Endometrium (tissue), 2 donors: ENCODE results near the gene EFCAB8.

Experiments
- FAIRE-seq: peaks from 2 replicates; lab custom pipeline; 2012; peaks lifted over from hg19 to GRCh38; lab: Jason Lieb, UNC
- donor health status: control.
- donor health status: control.

Gene EFCAB8

GRCh38 chr20:32858701-32859372 is at the start of gene EFCAB8:
TSS of gene EFCAB8 (plus strand) at chr20:32858923. CDS start at chr20:32863793, 4,870 bp downstream.
- no peak for FAIRE-seq

- FAIRE-seq, result no peak
These were observed 48.8 kb upstream of the EFCAB8 start for GRCh38 chr20:32809907-32810306.

- FAIRE-seq, result no peak
These were observed 47.8 kb upstream of the EFCAB8 start for GRCh38 chr20:32810941-32811340.

GRCh38 chr20:32811886-32812285 is 46.8 kb upstream of the EFCAB8 start:
- FAIRE-seq, result no peak

GRCh38 chr20:32819992-32820697 is 38.6 kb upstream of the EFCAB8 start:
- no peak for FAIRE-seq

GRCh38 chr20:32820698-32821377 is 37.9 kb upstream of the EFCAB8 start:
- FAIRE-seq, result no peak

GRCh38 chr20:32822225-32822624 is 36.5 kb upstream of the EFCAB8 start:
- no peak for FAIRE-seq

GRCh38 chr20:32823078-32823477 is 35.6 kb upstream of the EFCAB8 start:
- FAIRE-seq, result no peak

GRCh38 chr20:32823737-32824588 is 34.8 kb upstream of the EFCAB8 start:
- no peak for FAIRE-seq

GRCh38 chr20:32828029-32828680 is 30.6 kb upstream of the EFCAB8 start:
- FAIRE-seq, result no peak

GRCh38 chr20:32829311-32830005 is 29.3 kb upstream of the EFCAB8 start:
- FAIRE-seq, result no peak

- FAIRE-seq, result no peak
These were observed 28.3 kb upstream of the EFCAB8 start for GRCh38 chr20:32830437-32830836.

GRCh38 chr20:32831982-32832381 is 26.7 kb upstream of the EFCAB8 start:
- no peak for FAIRE-seq

GRCh38 chr20:32832664-32833063 is 26.1 kb upstream of the EFCAB8 start:
- no peak for FAIRE-seq

GRCh38 chr20:32834972-32835371 is 23.8 kb upstream of the EFCAB8 start:
- FAIRE-seq, result no peak

GRCh38 chr20:32837157-32837556 is 21.6 kb upstream of the EFCAB8 start:
- no peak for FAIRE-seq

GRCh38 chr20:32839227-32839981 is 19.3 kb upstream of the EFCAB8 start:
- no peak for FAIRE-seq

GRCh38 chr20:32839982-32840285 is 18.8 kb upstream of the EFCAB8 start:
- FAIRE-seq, result no peak

- FAIRE-seq, result no peak
These were observed 17.5 kb upstream of the EFCAB8 start for GRCh38 chr20:32841174-32841573.

GRCh38 chr20:32841632-32842031 is 17.1 kb upstream of the EFCAB8 start:
- FAIRE-seq, result no peak
